HG02970 (cell line): ENCODE results near the gene OR1C1.
"Not testable (repeated sequence)": the region's sequence is repeated elsewhere in the genome, so short reads cannot be mapped to it uniquely, and the experiment has no call there.

Source experiments
- ATAC-seq: cut with Tn5 transposase; IDR thresholded peaks from one replicate; pipeline ENCODE4 v1.9.1; 2021; ENCODE audit warnings: mild to moderate bottlenecking, moderate library complexity, moderate number of reproducible peaks; ENCODE audit not compliant: unreplicated experiment, low FRiP score

Gene OR1C1, protein sequence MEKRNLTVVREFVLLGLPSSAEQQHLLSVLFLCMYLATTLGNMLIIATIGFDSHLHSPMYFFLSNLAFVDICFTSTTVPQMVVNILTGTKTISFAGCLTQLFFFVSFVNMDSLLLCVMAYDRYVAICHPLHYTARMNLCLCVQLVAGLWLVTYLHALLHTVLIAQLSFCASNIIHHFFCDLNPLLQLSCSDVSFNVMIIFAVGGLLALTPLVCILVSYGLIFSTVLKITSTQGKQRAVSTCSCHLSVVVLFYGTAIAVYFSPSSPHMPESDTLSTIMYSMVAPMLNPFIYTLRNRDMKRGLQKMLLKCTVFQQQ

DNA sequence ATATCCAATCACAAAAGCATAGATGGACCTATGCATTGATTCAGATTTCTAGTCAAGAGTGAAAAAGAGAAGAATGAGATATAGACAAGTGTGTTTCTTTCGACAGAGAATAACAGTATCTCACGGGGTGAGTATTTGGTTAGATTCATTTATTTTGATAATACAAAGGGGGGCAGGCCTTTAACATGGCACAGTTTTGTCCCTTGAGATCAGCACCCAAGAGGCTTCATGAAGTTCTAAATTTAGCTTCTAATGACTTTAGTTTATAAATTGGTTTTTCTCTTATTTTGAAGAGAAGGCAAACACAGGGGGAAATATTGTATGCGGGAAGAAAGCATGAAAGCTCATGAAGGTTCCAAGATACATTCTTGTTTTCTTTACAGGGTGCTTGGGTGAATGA, at the start of gene OR1C1:
TSS of gene OR1C1 (minus strand) at position 101 of the 400 bp plus-strand sequence. CDS start 2,150 bp downstream, outside the sequence.
- no peak for ATAC-seq

DNA sequence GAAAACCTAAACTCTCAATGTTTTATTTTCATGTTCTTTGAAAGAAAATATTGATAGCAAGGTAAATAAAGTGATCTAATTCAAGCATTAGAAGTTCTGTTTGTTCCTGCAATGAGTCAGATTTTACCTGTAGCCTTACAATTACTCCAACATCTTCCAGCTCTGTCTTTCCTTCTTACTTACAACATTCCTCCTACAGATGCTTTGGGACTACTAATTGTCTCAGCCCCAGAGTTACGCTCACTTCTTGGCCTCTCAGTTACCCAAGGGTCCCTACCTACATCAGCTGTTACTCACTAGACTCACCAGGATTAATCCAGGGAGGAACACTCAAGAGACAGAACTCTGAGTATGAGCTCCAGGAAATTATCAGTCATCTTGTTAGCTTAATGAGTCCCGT, 37.2 kb upstream of the OR1C1 start:
- no peak for ATAC-seq

DNA sequence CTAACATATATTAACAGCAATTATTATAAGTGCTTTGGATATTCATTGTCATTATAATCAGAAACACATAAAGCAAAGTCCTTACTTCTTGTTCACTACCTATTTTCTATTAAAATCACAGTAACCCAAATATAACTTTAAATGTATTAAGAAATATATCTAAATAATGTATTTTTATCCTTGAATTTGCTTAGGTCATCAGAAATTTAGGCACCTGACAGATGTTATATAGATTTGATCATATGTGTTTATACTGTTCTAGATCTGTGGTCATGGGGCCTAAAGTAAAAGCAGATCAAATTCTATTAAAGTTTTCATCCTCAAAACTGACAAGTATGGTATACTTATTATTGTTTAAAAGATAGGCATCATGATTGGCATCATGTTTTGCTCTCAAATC, 9.2 kb upstream of the OR1C1 start:
- ATAC-seq, result no peak

DNA sequence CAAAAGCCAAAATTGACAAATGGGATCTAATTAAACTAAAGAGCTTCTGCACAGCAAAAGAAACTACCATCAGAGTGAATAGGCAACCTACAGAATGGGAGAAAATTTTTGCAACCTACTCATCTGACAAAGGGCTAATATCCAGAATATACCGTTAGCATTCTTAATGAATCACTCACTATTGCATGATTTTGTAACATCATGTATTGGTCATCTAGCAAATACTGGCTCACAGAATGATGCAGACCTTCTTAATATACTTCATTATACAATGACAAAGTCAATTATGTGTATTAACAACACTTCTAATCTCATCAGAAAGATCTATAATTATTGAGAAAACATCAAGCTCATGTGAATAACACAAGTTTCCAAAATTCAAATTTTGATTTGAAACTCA, 6.0 kb downstream of the OR1C1 start:
- not testable (repeated sequence) for ATAC-seq

DNA sequence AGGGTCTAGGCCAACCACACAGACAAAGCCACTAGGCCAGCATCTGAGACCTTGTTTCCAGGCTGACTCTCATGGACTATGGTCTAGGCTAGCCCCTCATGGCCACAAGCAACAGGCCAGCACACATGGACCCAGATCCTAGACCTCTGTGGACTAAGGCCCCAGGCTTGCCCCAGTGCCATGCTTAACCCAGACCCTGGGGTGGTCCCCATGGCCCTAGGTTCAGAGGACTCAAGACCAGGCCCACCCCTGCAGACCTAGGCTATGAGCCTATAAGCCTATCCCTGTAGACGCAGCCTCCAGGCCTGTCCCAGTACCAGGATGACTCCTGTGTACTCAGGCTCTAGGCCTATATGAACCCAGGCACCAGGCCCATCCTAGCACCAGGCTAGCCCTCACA, 10.5 kb downstream of the OR1C1 start:
- no peak for ATAC-seq

DNA sequence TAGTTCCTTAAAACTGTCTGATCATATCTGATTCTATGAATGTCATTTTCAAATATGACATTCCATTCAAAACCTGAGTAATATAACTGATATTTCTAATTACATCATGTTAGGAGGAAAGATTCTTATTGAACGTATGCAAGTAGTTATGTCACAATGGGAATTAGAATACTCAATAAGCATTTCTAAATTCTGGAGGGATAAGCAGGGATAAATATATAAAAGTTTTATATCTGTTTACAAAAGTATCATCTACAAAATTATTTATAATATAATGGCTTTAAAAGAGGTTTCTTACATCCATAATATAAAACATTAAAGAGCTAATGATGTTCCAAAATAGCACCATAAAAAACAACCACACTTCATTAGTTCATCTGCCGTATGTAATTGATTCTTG, 12.3 kb downstream of the OR1C1 start, which contains the start of gene OR14A2:
TSS of gene OR14A2 (minus strand) at position 101 of the 400 bp plus-strand sequence.
- no peak for ATAC-seq

DNA sequence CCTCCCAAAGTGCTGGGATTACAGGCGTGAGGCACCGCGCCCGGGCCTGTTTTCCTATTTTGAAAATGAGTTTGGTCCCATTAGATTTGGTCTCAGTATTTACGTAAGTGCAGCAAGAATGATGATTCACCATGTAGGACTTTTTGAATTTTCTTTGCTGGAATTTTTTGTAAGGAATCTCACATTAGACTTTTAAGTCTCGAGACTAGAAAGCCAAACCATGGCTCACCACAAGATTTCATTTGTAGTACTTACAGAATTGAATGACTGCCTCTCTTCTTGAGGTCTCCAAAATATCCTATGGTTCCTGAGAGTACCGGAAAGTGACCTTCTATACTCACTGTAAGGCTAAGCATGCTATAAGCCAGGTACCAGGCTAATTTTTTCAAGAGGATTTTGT, 12.7 kb downstream of the OR1C1 start:
- no peak for ATAC-seq

DNA sequence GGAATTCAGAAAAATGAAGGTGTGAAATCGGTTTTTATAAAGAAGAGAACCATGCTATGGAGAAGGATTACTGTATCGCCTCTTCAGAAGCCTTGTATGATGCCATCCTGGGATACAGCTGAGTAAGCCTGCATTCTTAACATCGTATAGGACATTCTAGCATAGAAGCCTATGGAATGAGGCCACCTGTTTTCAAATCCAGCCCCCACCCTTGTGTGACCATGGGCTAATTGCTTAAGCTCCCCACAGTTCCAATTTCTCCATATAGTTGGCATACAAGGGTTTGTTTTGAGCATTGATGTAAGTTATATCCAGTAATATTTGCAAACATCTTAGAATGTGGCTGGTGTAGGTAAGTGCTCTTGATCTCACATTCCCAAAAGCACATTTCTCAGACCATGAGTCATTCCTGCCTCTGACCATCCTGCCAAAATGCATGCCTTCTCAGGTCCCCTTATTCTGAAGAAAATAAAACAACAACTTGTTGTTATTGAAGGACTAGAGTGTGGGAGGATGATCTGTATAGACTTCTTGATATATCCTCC, 13.9 kb downstream of the OR1C1 start:
- ATAC-seq, result no peak

DNA sequence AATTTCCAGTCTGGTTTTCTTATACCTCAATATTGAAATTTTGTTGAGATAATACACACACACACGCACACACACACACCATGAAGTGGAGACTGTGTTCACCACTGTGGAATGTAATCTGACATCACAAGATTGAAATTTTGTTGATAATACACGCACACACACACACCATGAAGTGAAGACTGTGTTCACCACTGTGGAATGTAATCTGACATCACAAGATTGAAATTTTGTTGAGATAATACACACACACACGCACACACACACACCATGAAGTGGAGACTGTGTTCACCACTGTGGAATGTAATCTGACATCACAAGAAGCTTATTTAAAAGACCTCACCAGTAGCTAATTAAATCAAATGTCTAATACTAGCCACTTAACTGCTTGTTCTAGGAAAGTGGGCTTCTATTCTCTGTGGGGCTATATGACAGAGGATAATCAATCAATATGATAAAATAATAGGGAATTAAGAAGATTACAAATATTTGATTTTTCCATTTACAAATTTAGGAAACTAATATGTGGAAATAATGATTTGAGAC, 18.1 kb downstream of the OR1C1 start:
- ATAC-seq, result not testable (repeated sequence)

DNA sequence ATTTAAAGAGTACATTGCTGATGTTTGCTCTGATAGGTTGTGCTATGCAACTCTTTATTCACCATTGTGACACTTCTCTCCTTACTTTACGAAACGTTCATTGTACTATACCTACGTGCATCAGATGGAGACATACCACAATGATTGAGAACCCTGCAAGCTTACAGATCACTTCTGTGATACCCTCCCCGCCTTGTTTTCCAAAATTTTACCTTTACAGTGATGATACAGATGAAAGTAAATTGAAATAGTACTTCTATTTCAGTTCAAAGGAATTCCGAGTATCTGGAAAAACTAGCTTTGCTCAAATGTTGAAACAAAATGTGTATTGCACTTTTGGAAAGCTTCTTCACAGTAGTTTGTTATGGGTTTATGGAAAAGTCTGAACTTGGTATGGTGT, 18.6 kb downstream of the OR1C1 start:
- ATAC-seq, result no peak

DNA sequence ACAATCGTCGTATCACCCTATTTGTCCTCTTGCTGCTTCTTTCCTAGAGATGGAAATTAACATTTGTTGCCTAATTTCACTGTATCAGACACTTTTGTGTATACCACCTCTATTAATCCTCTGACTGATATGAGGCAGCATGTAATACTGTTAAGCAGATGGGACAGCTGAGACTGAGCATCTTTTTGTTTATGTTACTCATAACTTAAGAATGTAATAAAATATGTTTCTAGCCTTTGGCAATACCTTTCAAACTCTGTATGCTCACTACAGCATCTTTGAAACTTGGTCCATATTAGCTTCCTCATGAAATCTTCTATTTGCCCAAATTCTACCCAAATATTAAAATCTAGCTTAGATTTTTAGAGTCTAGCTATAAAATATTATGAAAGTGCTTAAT, 19.6 kb downstream of the OR1C1 start:
- ATAC-seq, result no peak

DNA sequence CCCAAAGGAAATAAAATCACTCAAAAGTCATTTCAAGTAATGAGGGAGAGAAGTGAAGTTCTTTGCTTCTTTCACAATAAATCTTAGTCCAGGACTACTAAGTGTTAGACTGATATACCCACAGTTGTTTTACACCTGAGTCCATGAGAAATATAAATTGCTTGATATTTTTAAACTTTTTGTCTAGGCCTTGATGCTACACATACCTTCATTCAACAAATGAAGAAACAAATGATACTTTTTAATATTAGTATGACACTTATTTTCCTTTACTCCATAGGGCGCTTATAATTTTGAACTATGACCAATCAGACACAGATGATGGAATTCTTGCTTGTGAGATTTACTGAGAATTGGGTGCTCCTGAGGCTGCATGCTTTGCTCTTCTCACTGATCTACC, 22.0 kb downstream of the OR1C1 start, which contains the start of gene OR14K1:
TSS of gene OR14K1 (plus strand) at position 301 of the 400 bp plus-strand sequence. CDS start at position 301, 0 bp downstream.
- ATAC-seq, result no peak

DNA sequence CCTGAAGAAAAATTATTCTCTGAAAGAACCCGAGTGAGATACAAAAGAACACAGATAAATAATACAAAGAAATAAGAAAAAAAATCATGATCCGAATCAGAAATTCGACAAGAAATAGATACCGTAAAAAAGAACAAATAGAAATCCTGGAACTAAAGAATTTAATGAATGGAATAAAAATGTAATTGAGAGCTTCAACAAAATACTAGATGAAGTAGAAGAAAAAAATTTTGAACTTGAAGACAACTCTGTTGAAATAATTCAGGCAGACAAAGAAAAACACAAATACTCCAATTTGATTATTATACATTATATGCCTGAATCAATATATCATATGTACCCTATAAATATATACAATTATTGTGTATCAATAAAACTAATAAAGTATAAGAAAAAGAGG, 39.1 kb downstream of the OR1C1 start:
- ATAC-seq, result no peak

DNA sequence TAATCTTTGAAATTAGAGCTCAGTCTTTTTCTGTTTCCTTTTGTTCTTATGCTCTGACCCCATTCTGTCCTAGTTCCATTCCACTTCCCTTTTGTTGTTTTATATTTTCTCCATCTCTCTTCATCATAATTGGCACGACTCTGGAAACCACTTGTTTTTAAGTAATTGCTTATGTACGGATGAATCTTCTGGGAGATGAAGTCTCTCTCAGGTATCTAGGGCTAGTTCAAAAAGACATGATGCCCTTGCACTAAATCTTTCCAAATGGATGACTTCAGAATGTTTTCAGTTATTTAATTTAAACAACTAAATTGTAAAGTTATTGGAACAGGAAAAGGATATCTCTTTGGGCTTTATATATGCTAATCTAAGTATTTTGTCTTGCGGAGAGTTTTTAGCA, 43.8 kb downstream of the OR1C1 start, which contains the start of gene OR6F1:
TSS of gene OR6F1 (minus strand) at position 101 of the 400 bp plus-strand sequence. CDS start 3,891 bp downstream, outside the sequence.
- ATAC-seq, result no peak

DNA sequence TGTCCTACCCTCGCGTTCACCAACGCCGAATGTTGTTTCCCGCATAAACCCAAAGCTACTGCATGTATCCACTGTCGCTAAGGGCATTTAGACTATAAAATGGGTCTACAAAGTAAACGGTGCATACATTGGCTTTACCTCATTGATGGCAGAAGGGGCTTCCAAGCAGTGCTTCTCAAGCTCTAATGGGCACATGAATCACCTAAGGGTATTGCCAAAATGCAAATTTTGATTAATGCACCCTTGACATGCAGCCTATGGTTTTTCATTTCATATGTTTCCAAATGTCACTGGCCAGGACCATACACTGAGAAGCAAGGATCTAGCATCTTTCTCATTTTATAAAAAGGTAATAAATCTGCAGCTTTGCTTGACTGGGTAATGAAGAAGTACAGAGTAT, 46.6 kb downstream of the OR1C1 start:
- ATAC-seq, result no peak

DNA sequence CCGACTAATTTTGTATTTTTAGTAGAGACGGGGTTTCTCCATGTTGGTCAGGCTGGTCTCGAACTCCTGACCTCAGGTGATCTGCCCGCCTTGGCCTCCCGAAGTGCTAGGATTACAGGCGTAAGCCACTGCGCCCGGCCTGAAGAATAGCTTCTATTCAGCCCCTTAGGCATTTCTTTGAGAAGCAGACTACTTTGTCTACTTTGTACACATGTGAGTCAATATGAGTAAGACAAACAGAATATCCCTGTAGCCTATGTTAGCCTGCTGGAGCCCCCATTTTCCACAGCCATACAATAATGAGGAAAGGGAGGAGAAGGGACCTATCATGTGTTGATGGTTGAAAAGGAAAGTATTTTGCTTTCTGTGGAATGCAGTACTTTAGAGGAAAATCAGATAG, 49.7 kb downstream of the OR1C1 start:
- ATAC-seq, result not testable (repeated sequence)
